Transverse colon (tissue), 4 donors: ENCODE measurements around the gene DHX57.

Experiments used
- CTCF ChIP-seq, 5 experiments: fragments of 200-600 bp in 3 of 5; fragments of 450-650 bp in 2 of 5; sonication (generic) in 3 of 5; IDR thresholded peaks; 1 replicate in 2 of 5; 2 replicates in 3 of 5; pipeline ENCODE4 v1.5.1; 2016 to 2017; ENCODE audit warnings: antibody characterized with exemption in 5 of 5, inconsistent platforms in 3 of 5, mild to moderate bottlenecking in 2 of 5, moderate library complexity in 1 of 5
- EP300 ChIP-seq: sonication (generic); formaldehyde crosslinking; IDR thresholded peaks from one replicate; pipeline ENCODE4 v1.6.1; 2017; ENCODE audit warnings: antibody characterized with exemption, low read depth
- POLR2A ChIP-seq: fragments of 450-650 bp; IDR thresholded peaks from one replicate; pipeline ENCODE4 v1.6.1; 2016; ENCODE audit warnings: antibody characterized with exemption, mild to moderate bottlenecking, moderate library complexity
- POLR2AphosphoS5 ChIP-seq, 3 donors: sonication (generic); formaldehyde crosslinking; IDR thresholded peaks; one replicate each; pipeline ENCODE4 v1.6.1; 2016; ENCODE audit warnings: antibody characterized with exemption in 3 of 3

DNA sequence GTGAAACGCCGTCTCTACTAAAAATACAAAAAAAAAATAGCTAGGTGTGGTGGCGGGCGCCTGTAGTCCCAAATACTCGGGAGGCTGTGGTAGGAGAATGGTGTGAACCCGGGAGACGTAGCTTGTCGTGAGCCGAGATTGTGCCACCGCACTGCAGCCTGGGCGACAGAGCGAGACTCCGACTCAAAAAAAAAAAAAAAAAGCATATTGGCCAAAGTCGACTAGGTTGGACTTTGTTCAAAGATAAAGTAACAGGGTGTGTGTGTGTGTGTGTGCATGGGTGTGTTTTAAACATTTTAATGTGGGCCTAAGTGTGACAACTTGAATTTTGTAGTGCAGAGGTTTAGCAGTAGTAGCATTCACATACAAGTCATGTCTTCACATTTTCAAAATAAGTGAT lies 86.0 kb downstream of the DHX57 start:
- TF ChIP-seq CTCF (IDR thresholded peaks at IDR 0.05) (no peak), POLR2AphosphoS5 (IDR thresholded peaks at IDR 0.05) (no peak), POLR2A (peak; percentile 29), EP300 (no peak)
